G401 (cell line): Measurements from ENCODE around the gene ERAP2. TPM values are rescaled to one million over a fixed set of nuclear protein-coding genes. Genes with fewer than 3 reads are reported as not detected.

Source experiments
- DNase-seq: peaks from one replicate; pipeline ENCODE4 v3.0.0-alpha.2; 2015; ENCODE audit warnings: low spot score
- in situ Hi-C: cut with HindIII; loops from 2 replicates; pipeline ENCODE4 v1.10.0; 2016; ENCODE audit warnings: low sequenced_read_pairs, mixed read lengths
- total RNA-seq: library from RNA; depleted of rRNA; stranded (reverse); fragments of >200 nt; shearing (Covaris generic); gene quantifications from 2 replicates; pipeline ENCODE4 v1.2.3, GENCODE V29; 2014; rRNA removed

ERAP2 gene
- total RNA-seq, 1 experiment from 2014 or later: 0.68 TPM

- in situ Hi-C loops: no loop called here
- DNase-seq: no peak
Observed at GRCh38 chr5:96946381-96946780, 70.1 kb downstream of the ERAP2 start.

GRCh38 chr5:96952118-96952750 lies 75.9 kb downstream of the ERAP2 start:
- peak; percentile 70 for DNase-seq
- in situ Hi-C loops: no loop called here

GRCh38 chr5:96952974-96953730 lies 76.9 kb downstream of the ERAP2 start:
- peak; percentile 54 for DNase-seq
- in situ Hi-C loops: no loop called here

GRCh38 chr5:96957254-96958049 lies 81.2 kb downstream of the ERAP2 start:
- DNase-seq: no peak
- in situ Hi-C loops: no loop called here

DNA sequence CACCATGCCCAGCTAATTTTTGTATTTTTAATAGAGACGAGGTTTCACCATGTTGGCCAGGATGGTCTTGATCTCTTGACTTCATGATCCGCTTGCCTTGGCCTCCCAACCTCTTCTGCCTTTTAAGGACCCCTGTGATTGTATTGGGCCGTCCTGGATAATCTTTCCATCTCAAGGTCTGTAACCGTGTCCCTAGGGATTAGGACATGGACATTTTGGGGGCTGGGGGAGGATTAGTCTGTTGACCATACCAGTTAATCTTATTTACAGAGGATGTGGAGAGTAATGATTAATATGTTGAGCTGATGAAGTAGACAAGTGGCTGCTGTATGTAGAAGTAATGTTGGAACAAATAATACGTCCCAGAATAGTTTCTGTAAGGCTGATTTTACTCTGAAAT lies 82.7 kb downstream of the ERAP2 start:
- no peak for DNase-seq
- in situ Hi-C loops: no loop called here

DNA sequence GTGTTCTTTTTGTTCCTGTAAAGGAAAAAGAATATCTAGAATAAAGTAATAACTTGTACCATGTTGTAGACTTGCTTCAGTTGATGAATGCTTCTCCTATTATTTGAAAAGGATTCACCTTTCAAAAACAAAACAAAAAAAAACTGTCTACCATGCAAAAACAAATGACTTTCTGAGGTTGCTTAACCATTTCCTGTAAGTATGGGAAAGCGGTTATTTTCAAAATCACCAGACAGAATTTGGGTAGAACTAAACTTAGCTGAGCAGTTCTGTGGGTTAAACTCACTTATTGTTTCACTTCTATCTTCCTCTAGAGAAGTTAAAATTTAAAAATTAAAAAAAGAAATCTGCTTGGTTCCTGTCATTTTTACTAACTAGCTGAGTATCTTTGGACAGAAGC lies 84.8 kb downstream of the ERAP2 start:
- in situ Hi-C loops: no loop called here
- DNase-seq: no peak

DNA sequence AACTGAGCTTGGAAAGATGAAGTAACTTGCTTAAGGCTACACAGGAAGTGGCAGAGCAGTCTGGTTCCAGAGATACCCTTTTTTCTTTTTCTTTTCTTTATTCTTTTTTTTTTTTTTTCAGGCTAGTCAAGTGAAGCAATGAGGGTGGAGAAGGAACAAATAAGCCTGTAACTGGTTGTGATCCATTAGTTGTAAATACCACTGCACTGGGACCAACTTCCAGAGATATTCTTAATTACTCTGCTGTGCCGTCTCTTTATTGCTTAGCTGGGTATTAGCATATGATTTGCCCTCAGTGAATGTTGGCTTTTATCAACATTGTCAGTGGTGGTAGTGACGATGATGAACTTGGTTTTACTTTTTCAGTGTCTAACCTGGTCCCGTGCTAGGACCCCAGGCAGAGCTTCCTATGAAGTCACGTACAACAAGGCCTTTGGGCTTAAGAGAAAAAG lies 86.3 kb downstream of the ERAP2 start:
- in situ Hi-C loops: no loop called here
- no peak for DNase-seq

DNA sequence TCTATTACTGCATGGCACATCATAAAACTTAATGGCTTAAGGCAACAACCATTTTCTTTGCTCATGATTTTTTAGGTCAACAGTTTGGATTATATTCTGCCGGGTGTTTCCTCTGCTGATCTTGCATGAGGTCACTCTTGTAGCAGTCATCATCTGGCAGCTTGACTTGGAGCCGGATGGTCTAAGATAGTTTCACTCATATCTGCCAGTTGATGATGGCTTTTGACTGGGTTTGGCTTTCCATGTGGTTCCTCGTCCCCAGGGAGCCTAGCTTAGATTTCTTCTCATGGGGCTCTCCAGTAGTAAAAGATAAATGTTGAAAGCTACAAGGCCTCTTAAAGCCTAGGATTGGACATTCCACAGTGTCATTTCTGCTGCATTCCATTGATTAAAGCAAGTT lies 87.0 kb downstream of the ERAP2 start:
- in situ Hi-C loops: no loop called here
- DNase-seq: peak; percentile 65

GRCh38 chr5:96966801-96967200 lies 90.5 kb downstream of the ERAP2 start:
- no peak for DNase-seq
- in situ Hi-C loops: no loop called here

DNA sequence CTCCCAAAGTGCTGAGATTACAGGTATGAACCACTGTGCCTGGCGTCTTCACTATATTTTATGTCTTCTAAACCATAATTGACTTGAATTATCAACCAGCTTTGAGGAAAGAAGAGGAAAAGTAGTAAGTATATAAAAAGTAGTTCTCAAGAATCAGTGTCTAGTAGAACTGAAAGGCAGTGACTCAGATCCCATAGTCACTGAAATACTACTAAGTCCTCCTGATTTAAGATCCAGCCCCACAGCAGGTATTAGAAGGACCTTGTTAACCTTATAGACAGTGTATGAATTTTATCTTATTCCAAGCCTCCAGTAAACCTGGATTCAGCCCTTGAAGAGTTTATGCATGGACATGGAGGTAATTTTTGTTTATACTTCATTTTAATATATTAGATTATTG lies 91.1 kb downstream of the ERAP2 start:
- no peak for DNase-seq
- in situ Hi-C loops: no loop called here

DNA sequence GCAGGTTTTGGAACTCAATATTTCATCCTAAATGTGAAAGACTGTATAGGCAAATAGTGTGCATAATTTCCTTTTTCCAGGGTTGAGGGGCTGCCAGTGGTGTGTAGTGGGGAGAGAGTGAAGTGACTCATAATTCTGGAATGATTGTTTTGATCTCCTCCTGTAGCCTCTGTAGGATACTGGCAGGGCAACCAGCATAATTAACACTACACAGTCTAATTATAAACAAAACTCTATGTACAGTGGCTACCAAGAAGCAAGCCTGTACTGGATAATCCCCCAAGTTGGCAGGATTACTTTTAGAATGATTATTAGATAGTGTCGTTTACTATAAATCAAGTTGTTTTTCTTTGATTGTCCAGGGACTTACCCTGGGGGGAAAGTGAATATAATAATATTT lies 91.8 kb downstream of the ERAP2 start:
- no peak for DNase-seq
- in situ Hi-C loops: no loop called here

- peak; percentile 40 for DNase-seq
Observed at GRCh38 chr5:96968614-96969013, 92.3 kb downstream of the ERAP2 start.

More at GRCh38 chr5:96968614-96969013, 92.3 kb downstream of the ERAP2 start:
- in situ Hi-C loops: no loop called here

Other genes with a start within 250 kb of the ERAP2 start
- 52.0 and 59.1 TPM in 2 replicates for gene CAST, start 214.1 kb upstream of the ERAP2 start, total RNA-seq
- gene ERAP1, start 68.6 kb upstream of the ERAP2 start, total RNA-seq: 11.5 and 16.1 TPM in 2 replicates
- 8.7 and 16.6 TPM in 2 replicates for gene LNPEP, start 59.6 kb downstream of the ERAP2 start, total RNA-seq